ENCODE measurements around the gene ANKRD44. TPM values are rescaled to one million over a fixed set of nuclear protein-coding genes. Genes with fewer than 3 reads are reported as not detected.

The ANKRD44 gene
- total RNA-seq, 2 donors from 2014 or later, result 7.0 to 7.9 TPM

- no peak for DNase-seq
- Histone ChIP-seq H3K4me3 (no peak overlapping the region), H3K9ac (ENCODE audit: low read depth in 2 of 2, low read length in 2 of 2) (no peak overlapping the region), H3K27ac (no peak overlapping the region), H3K4me1 (no peaks in the 10 kb centered on the region), H3K27me3 (no peaks in the 10 kb centered on the region), H3K36me3 (no peaks in the 10 kb centered on the region), H3K9me3 (no peaks in the 10 kb centered on the region)
- intact Hi-C loops (cut with DNase I), result no loop called here
- no peak for TF ChIP-seq CTCF (IDR thresholded peaks at IDR 0.05)
These were observed 75.8 kb downstream of the ANKRD44 start for GRCh38 chr2:197234671-197235191.

GRCh38 chr2:197233473-197233872, 77.1 kb downstream of the ANKRD44 start:
- H3K4me1 ChIP-seq, result no peaks in the 10 kb centered on the region
- no peaks in the 10 kb centered on the region for H3K36me3 ChIP-seq
- H3K9me3 ChIP-seq, result no peaks in the 10 kb centered on the region
- no peak overlapping the region for H3K9ac ChIP-seq (ENCODE audit: low read depth in 2 of 2, low read length in 2 of 2)
- no peak for TF ChIP-seq CTCF (IDR thresholded peaks at IDR 0.05)
- DNase-seq, result no peak
- H3K27ac ChIP-seq, result no peak overlapping the region
- H3K27me3 ChIP-seq, result no peaks in the 10 kb centered on the region
- intact Hi-C loops (cut with DNase I), result no loop called here
- H3K4me3 ChIP-seq, result no peak overlapping the region

GRCh38 chr2:197232010-197232409, 78.6 kb downstream of the ANKRD44 start:
- no peaks in the 10 kb centered on the region for H3K9me3 ChIP-seq
- no peaks in the 10 kb centered on the region for H3K36me3 ChIP-seq
- no peaks in the 10 kb centered on the region for H3K4me1 ChIP-seq
- no peak overlapping the region for H3K9ac ChIP-seq (ENCODE audit: low read depth in 2 of 2, low read length in 2 of 2)
- no peaks in the 10 kb centered on the region for H3K27me3 ChIP-seq
- DNase-seq, result no peak
- H3K27ac ChIP-seq, result no peak overlapping the region
- no peak overlapping the region for H3K4me3 ChIP-seq
- TF ChIP-seq CTCF (IDR thresholded peaks at IDR 0.05), result no peak
- intact Hi-C loops (cut with DNase I), result no loop called here

GRCh38 chr2:197229509-197230443, 80.8 kb downstream of the ANKRD44 start:
- no peak for TF ChIP-seq CTCF (IDR thresholded peaks at IDR 0.05)
- intact Hi-C loops (cut with DNase I), result no loop called here
- Histone ChIP-seq H3K9ac (ENCODE audit: low read depth in 2 of 2, low read length in 2 of 2) (no peak overlapping the region), H3K27ac (no peak overlapping the region), H3K27me3 (no peaks in the 10 kb centered on the region), H3K9me3 (no peaks in the 10 kb centered on the region), H3K4me1 (no peaks in the 10 kb centered on the region), H3K4me3 (no peak overlapping the region), H3K36me3 (no peaks in the 10 kb centered on the region)
- DNase-seq, result no peak

- no peak for DNase-seq
- Histone ChIP-seq H3K4me3 (no peak overlapping the region), H3K4me1 (no peaks in the 10 kb centered on the region), H3K27ac (no peak overlapping the region), H3K9ac (ENCODE audit: low read depth in 2 of 2, low read length in 2 of 2) (no peak overlapping the region), H3K36me3 (no peaks in the 10 kb centered on the region), H3K9me3 (no peaks in the 10 kb centered on the region), H3K27me3 (no peaks in the 10 kb centered on the region)
- no peak for TF ChIP-seq CTCF (IDR thresholded peaks at IDR 0.05)
- intact Hi-C loops (cut with DNase I), result no loop called here
These were observed 87.1 kb downstream of the ANKRD44 start for GRCh38 chr2:197223451-197223850.

Data from colonic mucosa (tissue), 4 donors.